Endothelial cell of umbilical vein (primary cell): ENCODE measurements around the gene EGLN1. TPM values are rescaled to one million over a fixed set of nuclear protein-coding genes. Genes with fewer than 3 reads are reported as not detected.

Experiments used
- BruUV-seq: library from RNA; stranded (reverse); fragments of 400-500 nt; replicated peaks from 2 replicates; lab custom pipeline; 2021; lab: Mats Ljungman, UMichigan
- CTCF ChIA-PET: fragments of 300-600, 350-600 bp; sonication (Branson Sonifier 250); formaldehyde crosslinking; loops from one replicate; lab custom pipeline; 2021; ENCODE audit warnings: antibody characterized with exemption, inconsistent platforms; lab: Charles Lee
- POLR2A ChIA-PET: fragments of 300-600, 350-600 bp; sonication (Branson Sonifier 250); formaldehyde crosslinking; loops from one replicate; lab custom pipeline; 2021; ENCODE audit warnings: antibody characterized with exemption, inconsistent platforms; lab: Charles Lee
- DNase-seq: peaks from one replicate; pipeline ENCODE4 v3.0.0-alpha.2; 2011; ENCODE audit warnings: low read depth, low spot score
- FAIRE-seq: peaks from 2 replicates; lab custom pipeline; 2011; peaks lifted over from hg19 to GRCh38; lab: Jason Lieb, UNC
- H2AFZ ChIP-seq: 2 replicates; pipeline ENCODE4 v1.6.0; 2012; ENCODE audit warnings: low read depth, low read length, control low read depth, inconsistent platforms
- H3K27ac ChIP-seq: 2 replicates; pipeline ENCODE4 v1.5.1; 2011; ENCODE audit warnings: low read depth, mild to moderate bottlenecking, control low read depth, low read length, moderate library complexity; ENCODE audit not compliant: insufficient read depth
- H3K27me3 ChIP-seq, 2 experiments: 2 replicates each; pipeline versions ENCODE4 v1.6.0 to v1.6.1; 2011; ENCODE audit warnings: low read length in 2 of 2, mixed read lengths in 1 of 2; ENCODE audit not compliant: control insufficient read depth in 2 of 2, insufficient read depth in 2 of 2
- H3K36me3 ChIP-seq, 2 experiments: 2 replicates in 1 of 2; 3 replicates in 1 of 2; pipeline ENCODE4 v1.5.1; 2011; ENCODE audit warnings: low read length in 2 of 2, mild to moderate bottlenecking in 1 of 2, moderate library complexity in 1 of 2; ENCODE audit not compliant: control insufficient read depth in 2 of 2, insufficient read depth in 2 of 2; ENCODE audit errors: extremely low read depth in 1 of 2
- H3K4me1 ChIP-seq: 3 replicates; pipeline ENCODE4 v1.5.1; 2011; ENCODE audit warnings: mild to moderate bottlenecking, low read length; ENCODE audit not compliant: control insufficient read depth, insufficient read depth; ENCODE audit errors: extremely low read depth
- H3K4me2 ChIP-seq: 2 replicates; pipeline ENCODE4 v1.6.1; 2011; ENCODE audit warnings: low read length, control low read depth, mixed read lengths; ENCODE audit not compliant: insufficient read depth
- H3K4me3 ChIP-seq, 3 experiments: fragments of 200-600 bp in 1 of 3; sonication (generic), shearing (Covaris generic) in 1 of 3; replicated peaks in 1 of 3; 2 replicates each; pipeline ENCODE4 v1.5.1; 2011 to 2016; ENCODE audit warnings: control low read depth in 3 of 3, low read length in 3 of 3, mild to moderate bottlenecking in 2 of 3, inconsistent platforms in 1 of 3, low read depth in 1 of 3, moderate library complexity in 1 of 3; ENCODE audit not compliant: insufficient read depth in 1 of 3
- H3K79me2 ChIP-seq: 2 replicates; pipeline ENCODE4 v1.6.0; 2012; ENCODE audit warnings: low read length, inconsistent platforms; ENCODE audit not compliant: control insufficient read depth, insufficient read depth
- H3K9ac ChIP-seq: replicated peaks from 2 replicates; pipeline ENCODE3; 2011; ENCODE audit warnings: low read length, control low read depth; ENCODE audit not compliant: insufficient read depth; ENCODE audit errors: extremely low read depth
- H3K9me1 ChIP-seq: replicated peaks from 3 replicates; pipeline ENCODE4 v1.6.0; 2011; ENCODE audit warnings: mild to moderate bottlenecking, low read length; ENCODE audit not compliant: control insufficient read depth, insufficient read depth; ENCODE audit errors: extremely low read depth
- H3K9me3 ChIP-seq: replicated peaks from 2 replicates; pipeline ENCODE4 v1.5.1; 2012; ENCODE audit warnings: low read length, inconsistent platforms; ENCODE audit not compliant: control insufficient read depth, insufficient read depth
- H4K20me1 ChIP-seq: replicated peaks from 2 replicates; pipeline ENCODE3; 2011; ENCODE audit warnings: mild to moderate bottlenecking, low read length; ENCODE audit not compliant: control insufficient read depth, insufficient read depth; ENCODE audit errors: extremely low read depth
- CTCF ChIP-seq, 2 donors: IDR thresholded peaks; 1 replicate in 1 of 2; 2 replicates in 1 of 2; pipeline ENCODE4 v1.5.1; 2011; ENCODE audit warnings: low read length in 2 of 2, mild to moderate bottlenecking in 2 of 2, moderate library complexity in 2 of 2, control low read depth in 1 of 2, inconsistent platforms in 1 of 2, low read depth in 1 of 2; ENCODE audit not compliant: insufficient read depth in 1 of 2; ENCODE audit errors: extremely low read depth in 1 of 2
- EZH2 ChIP-seq: IDR thresholded peaks from 2 replicates; pipeline ENCODE4 v1.6.1; 2012; ENCODE audit warnings: borderline replicate concordance, low read depth, mild to moderate bottlenecking, moderate library complexity, low read length, inconsistent platforms; ENCODE audit not compliant: severe bottlenecking
- FOS ChIP-seq: IDR thresholded peaks from 2 replicates; pipeline ENCODE4 v1.6.1; 2011; ENCODE audit warnings: mild to moderate bottlenecking, low read length, moderate library complexity, borderline replicate concordance; ENCODE audit not compliant: insufficient read depth
- GATA2 ChIP-seq: IDR thresholded peaks from 2 replicates; pipeline ENCODE4 v1.7.0; 2011; ENCODE audit warnings: low read depth, mild to moderate bottlenecking, moderate library complexity, mixed read lengths, low read length; ENCODE audit not compliant: insufficient read length, insufficient read depth
- JUN ChIP-seq: IDR thresholded peaks from 2 replicates; pipeline ENCODE4 v1.6.1; 2011; ENCODE audit warnings: borderline replicate concordance, low read depth; ENCODE audit not compliant: insufficient read length, insufficient read depth
- MYC ChIP-seq: IDR thresholded peaks from one replicate; pipeline ENCODE4 v1.6.1; 2011; ENCODE audit warnings: mild to moderate bottlenecking, low read depth, low read length
- POLR2A ChIP-seq: IDR thresholded peaks from 2 replicates; pipeline ENCODE4 v1.6.1; 2012; ENCODE audit warnings: low read depth, mild to moderate bottlenecking, control low read depth, low read length
- POLR2AphosphoS5 ChIP-seq: IDR thresholded peaks from 2 replicates; pipeline ENCODE4 v1.6.1; 2012; ENCODE audit warnings: low read depth, mild to moderate bottlenecking, control low read depth, low read length, moderate library complexity; ENCODE audit not compliant: insufficient read depth
- dilution Hi-C: fragments of 300-500 bp; cut with MboI; formaldehyde crosslinking; loops from one replicate; pipeline ENCODE4 v1.15.0; 2019; ENCODE audit warnings: low sequenced_read_pairs; ENCODE audit not compliant: extremely low pct_ligation_motif_present
- intact Hi-C: fragments of 100-400 bp; cut with micrococcal nuclease; formaldehyde crosslinking; loops from one replicate; pipeline ENCODE4 v1.10.0; 2022
- polyA plus RNA-seq, 4 experiments: library from polyadenylated mRNA; depleted of rRNA in 3 of 4; stranded (reverse) in 3 of 4; unstranded in 1 of 4; fragments of >200 nt; gene quantifications; 2 replicates each; pipeline versions ENCODE4 v1.2.1 to v1.2.3, GENCODE V29; 2011 to 2012; ENCODE audit warnings: missing spikeins in 1 of 4
- total RNA-seq: library from RNA; stranded (reverse); gene quantifications from 2 replicates; pipeline ENCODE4 v1.2.3, GENCODE V29; 2021
- TF ChIP-seq, protein P1 (sequence below): IDR thresholded peaks from 2 replicates; pipeline ENCODE4 v1.6.1; 2011; ENCODE audit not compliant: insufficient read depth, insufficient read length

EGLN1 gene
- total and polyA plus RNA-seq, 2 donors (not counting 3 experiments of a cell fraction or from before 2014, with no cell fraction given) = 13.7 to 38.1 TPM

- Histone ChIP-seq H3K4me3 (no peak overlapping the region), H3K9ac (no peak overlapping the region), H4K20me1 (peaks cover 3% of the 10 kb centered on the region), H3K9me3 (no peaks in the 10 kb centered on the region), H3K27me3 (no peaks in the 10 kb centered on the region), H3K27ac (no peak overlapping the region), H3K79me2 (peaks cover 78% of the 10 kb centered on the region), H3K9me1 (no peaks in the 10 kb centered on the region), H3K4me2 (no peak overlapping the region), H2AFZ (no peak overlapping the region), H3K4me1 (peaks cover 20% of the 10 kb centered on the region), H3K36me3 (no peaks in the 10 kb centered on the region)
- FAIRE-seq = no peak
- no peak for DNase-seq
- dilution Hi-C loops (no loop called here), intact Hi-C loops (no loop called here)
- TF ChIP-seq FOS (no peak), POLR2AphosphoS5 (no peak), CTCF (IDR thresholded peaks at IDR 0.05; ENCODE audit: extremely low read depth in 1 of 2, insufficient read depth in 1 of 2, low read depth in 1 of 2, low read length in 2 of 2) (no peak), POLR2A (no peak), MYC (no peak), EZH2 (no peak), GATA2 (no peak), JUN (no peak)
- TF ChIP-seq, protein P1, sequence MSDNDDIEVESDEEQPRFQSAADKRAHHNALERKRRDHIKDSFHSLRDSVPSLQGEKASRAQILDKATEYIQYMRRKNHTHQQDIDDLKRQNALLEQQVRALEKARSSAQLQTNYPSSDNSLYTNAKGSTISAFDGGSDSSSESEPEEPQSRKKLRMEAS = no peak
- BruUV-seq = no TSS peak
- CTCF ChIA-PET = interaction anchor here (1.9 kb wide), 1 partner anchor 13 kb away, joined by 6 read pairs; no protein-coding TSS in a partner anchor
- POLR2A ChIA-PET = no interaction called here
Observed at GRCh38 chr1:231407049-231407448, 15.0 kb downstream of the EGLN1 start.
